Measurements from ENCODE around the gene HRH2. TPM values are rescaled to one million over a fixed set of nuclear protein-coding genes. Genes with fewer than 3 reads are reported as not detected.

HRH2 gene
- total RNA-seq, 1 experiment from 2014 or later = 9.3 TPM

- TF ChIP-seq, protein P1, sequence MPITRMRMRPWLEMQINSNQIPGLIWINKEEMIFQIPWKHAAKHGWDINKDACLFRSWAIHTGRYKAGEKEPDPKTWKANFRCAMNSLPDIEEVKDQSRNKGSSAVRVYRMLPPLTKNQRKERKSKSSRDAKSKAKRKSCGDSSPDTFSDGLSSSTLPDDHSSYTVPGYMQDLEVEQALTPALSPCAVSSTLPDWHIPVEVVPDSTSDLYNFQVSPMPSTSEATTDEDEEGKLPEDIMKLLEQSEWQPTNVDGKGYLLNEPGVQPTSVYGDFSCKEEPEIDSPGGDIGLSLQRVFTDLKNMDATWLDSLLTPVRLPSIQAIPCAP (CRISPR knock-in tag; IDR thresholded peaks at IDR 0.05) = no peak
- TF ChIP-seq CREB1 (CRISPR knock-in tag; IDR thresholded peaks at IDR 0.05) = no peak
- no peak for TF ChIP-seq ETV6 (CRISPR knock-in tag; IDR thresholded peaks at IDR 0.05)
- no peak for TF ChIP-seq CREM (CRISPR knock-in tag; IDR thresholded peaks at IDR 0.05)
- TF ChIP-seq KAT7 (CRISPR knock-in tag; IDR thresholded peaks at IDR 0.05; ENCODE audit: borderline replicate concordance) = no peak
- no peak for TF ChIP-seq PRRX2 (CRISPR knock-in tag; IDR thresholded peaks at IDR 0.05)
- TF ChIP-seq ZNF396 (CRISPR knock-in tag; IDR thresholded peaks at IDR 0.05; ENCODE audit: borderline replicate concordance) = no peak
These were observed 76.1 kb downstream of the HRH2 start (continued) for GRCh38 chr5:175734016-175734415.

GRCh38 chr5:175734501-175734900 is 76.6 kb downstream of the HRH2 start:
- Mint-ChIP-seq H3K4me3 (no peak overlapping the region), H3K36me3 (peaks cover 7% of the 10 kb centered on the region), H3K9me3 (peaks cover 11% of the 10 kb centered on the region), H3K27ac (no peak overlapping the region), H3K27me3 (ENCODE audit: low read depth) (peaks cover 2% of the 10 kb centered on the region), H3K4me1 (peaks cover 12% of the 10 kb centered on the region)
- no peak for ATAC-seq
- ChIA-PET POLR2A (no interaction called here), CTCF (interaction anchor here (0.6 to 1.7 kb wide), 6 partner anchors 133 to 536 kb away, joined by 3 to 4 read pairs (median 4); partner anchors contain the start of gene CPLX2)
- no peak for DNase-seq (ENCODE audit: low spot score)
- no peak for TF ChIP-seq ZBTB43 (CRISPR knock-in tag; IDR thresholded peaks at IDR 0.05)
- TF ChIP-seq CBFB (CRISPR knock-in tag; IDR thresholded peaks at IDR 0.05; ENCODE audit: low read depth) = no peak
- TF ChIP-seq, protein P2, sequence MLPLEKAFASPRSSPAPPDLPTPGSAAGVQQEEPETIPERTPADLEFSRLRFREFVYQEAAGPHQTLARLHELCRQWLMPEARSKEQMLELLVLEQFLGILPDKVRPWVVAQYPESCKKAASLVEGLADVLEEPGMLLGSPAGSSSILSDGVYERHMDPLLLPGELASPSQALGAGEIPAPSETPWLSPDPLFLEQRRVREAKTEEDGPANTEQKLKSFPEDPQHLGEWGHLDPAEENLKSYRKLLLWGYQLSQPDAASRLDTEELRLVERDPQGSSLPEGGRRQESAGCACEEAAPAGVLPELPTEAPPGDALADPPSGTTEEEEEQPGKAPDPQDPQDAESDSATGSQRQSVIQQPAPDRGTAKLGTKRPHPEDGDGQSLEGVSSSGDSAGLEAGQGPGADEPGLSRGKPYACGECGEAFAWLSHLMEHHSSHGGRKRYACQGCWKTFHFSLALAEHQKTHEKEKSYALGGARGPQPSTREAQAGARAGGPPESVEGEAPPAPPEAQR (CRISPR knock-in tag; IDR thresholded peaks at IDR 0.05) = no peak
- TF ChIP-seq, protein P3, sequence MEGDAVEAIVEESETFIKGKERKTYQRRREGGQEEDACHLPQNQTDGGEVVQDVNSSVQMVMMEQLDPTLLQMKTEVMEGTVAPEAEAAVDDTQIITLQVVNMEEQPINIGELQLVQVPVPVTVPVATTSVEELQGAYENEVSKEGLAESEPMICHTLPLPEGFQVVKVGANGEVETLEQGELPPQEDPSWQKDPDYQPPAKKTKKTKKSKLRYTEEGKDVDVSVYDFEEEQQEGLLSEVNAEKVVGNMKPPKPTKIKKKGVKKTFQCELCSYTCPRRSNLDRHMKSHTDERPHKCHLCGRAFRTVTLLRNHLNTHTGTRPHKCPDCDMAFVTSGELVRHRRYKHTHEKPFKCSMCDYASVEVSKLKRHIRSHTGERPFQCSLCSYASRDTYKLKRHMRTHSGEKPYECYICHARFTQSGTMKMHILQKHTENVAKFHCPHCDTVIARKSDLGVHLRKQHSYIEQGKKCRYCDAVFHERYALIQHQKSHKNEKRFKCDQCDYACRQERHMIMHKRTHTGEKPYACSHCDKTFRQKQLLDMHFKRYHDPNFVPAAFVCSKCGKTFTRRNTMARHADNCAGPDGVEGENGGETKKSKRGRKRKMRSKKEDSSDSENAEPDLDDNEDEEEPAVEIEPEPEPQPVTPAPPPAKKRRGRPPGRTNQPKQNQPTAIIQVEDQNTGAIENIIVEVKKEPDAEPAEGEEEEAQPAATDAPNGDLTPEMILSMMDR (IDR thresholded peaks at IDR 0.05) = no peak
- TF ChIP-seq PRDM15 (CRISPR knock-in tag; IDR thresholded peaks at IDR 0.05) = no peak
- no peak for TF ChIP-seq GRHL2 (CRISPR knock-in tag; IDR thresholded peaks at IDR 0.05; ENCODE audit: insufficient replicate concordance, severe bottlenecking)
- no peak for TF ChIP-seq MYBL2 (CRISPR knock-in tag; IDR thresholded peaks at IDR 0.05)
- TF ChIP-seq, protein P4, sequence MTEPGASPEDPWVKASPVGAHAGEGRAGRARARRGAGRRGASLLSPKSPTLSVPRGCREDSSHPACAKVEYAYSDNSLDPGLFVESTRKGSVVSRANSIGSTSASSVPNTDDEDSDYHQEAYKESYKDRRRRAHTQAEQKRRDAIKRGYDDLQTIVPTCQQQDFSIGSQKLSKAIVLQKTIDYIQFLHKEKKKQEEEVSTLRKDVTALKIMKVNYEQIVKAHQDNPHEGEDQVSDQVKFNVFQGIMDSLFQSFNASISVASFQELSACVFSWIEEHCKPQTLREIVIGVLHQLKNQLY (CRISPR knock-in tag; IDR thresholded peaks at IDR 0.05) = no peak
- TF ChIP-seq ZNF232 (CRISPR knock-in tag; IDR thresholded peaks at IDR 0.05) = no peak
- TF ChIP-seq NR1H2 (CRISPR knock-in tag; IDR thresholded peaks at IDR 0.05) = no peak
- no peak for TF ChIP-seq GTF2I (CRISPR knock-in tag; conservative IDR thresholded peaks at IDR 0.05)
- no peak for TF ChIP-seq ZNF138 (CRISPR knock-in tag; conservative IDR thresholded peaks at IDR 0.05)
- TF ChIP-seq FOXJ3 (CRISPR knock-in tag; IDR thresholded peaks at IDR 0.05; ENCODE audit: borderline replicate concordance) = no peak
- no peak for TF ChIP-seq OVOL2 (CRISPR knock-in tag; IDR thresholded peaks at IDR 0.05; ENCODE audit: borderline replicate concordance)
- no peak for TF ChIP-seq ZNF512 (CRISPR knock-in tag; IDR thresholded peaks at IDR 0.05; ENCODE audit: borderline replicate concordance)
- TF ChIP-seq, protein P5, sequence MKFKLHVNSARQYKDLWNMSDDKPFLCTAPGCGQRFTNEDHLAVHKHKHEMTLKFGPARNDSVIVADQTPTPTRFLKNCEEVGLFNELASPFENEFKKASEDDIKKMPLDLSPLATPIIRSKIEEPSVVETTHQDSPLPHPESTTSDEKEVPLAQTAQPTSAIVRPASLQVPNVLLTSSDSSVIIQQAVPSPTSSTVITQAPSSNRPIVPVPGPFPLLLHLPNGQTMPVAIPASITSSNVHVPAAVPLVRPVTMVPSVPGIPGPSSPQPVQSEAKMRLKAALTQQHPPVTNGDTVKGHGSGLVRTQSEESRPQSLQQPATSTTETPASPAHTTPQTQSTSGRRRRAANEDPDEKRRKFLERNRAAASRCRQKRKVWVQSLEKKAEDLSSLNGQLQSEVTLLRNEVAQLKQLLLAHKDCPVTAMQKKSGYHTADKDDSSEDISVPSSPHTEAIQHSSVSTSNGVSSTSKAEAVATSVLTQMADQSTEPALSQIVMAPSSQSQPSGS (CRISPR knock-in tag; IDR thresholded peaks at IDR 0.05; ENCODE audit: borderline replicate concordance, low read depth) = no peak
- no peak for TF ChIP-seq RORB (CRISPR knock-in tag; IDR thresholded peaks at IDR 0.05)
- no peak for TF ChIP-seq NR2C2 (CRISPR knock-in tag; IDR thresholded peaks at IDR 0.05)

Data from WTC11 (cell line).